Measurements from ENCODE around the gene SPATS2L.
A peak's percentile ranks its signal among the peaks of the same experiment; 100 is the strongest.

Gene SPATS2L

GRCh38 chr2:200306196-200306930, at the start of gene SPATS2L:
Gene SPATS2L, plus strand, starts transcription at chr2:200306693. Its CDS starts 82,552 bp downstream, at chr2:200389245.
- DNase-seq, result peak; percentile 67

- DNase-seq, result no peak
Observed at GRCh38 chr2:200257570-200257969, 48.9 kb upstream of the SPATS2L start.

GRCh38 chr2:200258081-200258480, 48.4 kb upstream of the SPATS2L start:
- no peak for DNase-seq

GRCh38 chr2:200258881-200259576, 47.5 kb upstream of the SPATS2L start:
- no peak for DNase-seq

- DNase-seq, result no peak
Observed at GRCh38 chr2:200259577-200259957, 46.9 kb upstream of the SPATS2L start.

- DNase-seq, result no peak
Observed at GRCh38 chr2:200262047-200262446, 44.4 kb upstream of the SPATS2L start.

GRCh38 chr2:200263279-200263678, 43.2 kb upstream of the SPATS2L start:
- no peak for DNase-seq

- DNase-seq, result no peak
Observed at GRCh38 chr2:200264631-200265030, 41.9 kb upstream of the SPATS2L start.

GRCh38 chr2:200266406-200266805, 40.1 kb upstream of the SPATS2L start:
- no peak for DNase-seq

GRCh38 chr2:200267350-200267749, 39.1 kb upstream of the SPATS2L start:
- DNase-seq, result no peak

GRCh38 chr2:200270732-200271131, 35.8 kb upstream of the SPATS2L start:
- no peak for DNase-seq

GRCh38 chr2:200272320-200272719, 34.2 kb upstream of the SPATS2L start:
- DNase-seq, result no peak

GRCh38 chr2:200274116-200275075, 32.1 kb upstream of the SPATS2L start:
- peak; percentile 47 for DNase-seq

GRCh38 chr2:200275295-200276013, 31.0 kb upstream of the SPATS2L start:
- no peak for DNase-seq

- DNase-seq, result no peak
Observed at GRCh38 chr2:200276472-200276871, 30.0 kb upstream of the SPATS2L start.

- DNase-seq, result no peak
Observed at GRCh38 chr2:200278694-200279316, 27.7 kb upstream of the SPATS2L start.

GRCh38 chr2:200279857-200280256, 26.6 kb upstream of the SPATS2L start:
- DNase-seq, result no peak

- no peak for DNase-seq
Observed at GRCh38 chr2:200286578-200286977, 19.9 kb upstream of the SPATS2L start.

- no peak for DNase-seq
Observed at GRCh38 chr2:200288670-200289429, 17.6 kb upstream of the SPATS2L start.

GRCh38 chr2:200296118-200296517, 10.4 kb upstream of the SPATS2L start:
- no peak for DNase-seq

- no peak for DNase-seq
Observed at GRCh38 chr2:200297100-200297499, 9.4 kb upstream of the SPATS2L start.
